ENCODE data around the gene CGREF1. TPM values are rescaled to one million over a fixed set of nuclear protein-coding genes. Genes with fewer than 3 reads are reported as not detected.

The CGREF1 gene
- total RNA-seq, 1 donor, result under 0.01 TPM

GRCh38 chr2:27096748-27097297 lies 22.1 kb downstream of the CGREF1 start:
- no peak for DNase-seq (ENCODE audit: low read depth)
- H3K4me3 ChIP-seq (ENCODE audit: low read depth, low read length), result no peak overlapping the region
- TF ChIP-seq, protein P1, sequence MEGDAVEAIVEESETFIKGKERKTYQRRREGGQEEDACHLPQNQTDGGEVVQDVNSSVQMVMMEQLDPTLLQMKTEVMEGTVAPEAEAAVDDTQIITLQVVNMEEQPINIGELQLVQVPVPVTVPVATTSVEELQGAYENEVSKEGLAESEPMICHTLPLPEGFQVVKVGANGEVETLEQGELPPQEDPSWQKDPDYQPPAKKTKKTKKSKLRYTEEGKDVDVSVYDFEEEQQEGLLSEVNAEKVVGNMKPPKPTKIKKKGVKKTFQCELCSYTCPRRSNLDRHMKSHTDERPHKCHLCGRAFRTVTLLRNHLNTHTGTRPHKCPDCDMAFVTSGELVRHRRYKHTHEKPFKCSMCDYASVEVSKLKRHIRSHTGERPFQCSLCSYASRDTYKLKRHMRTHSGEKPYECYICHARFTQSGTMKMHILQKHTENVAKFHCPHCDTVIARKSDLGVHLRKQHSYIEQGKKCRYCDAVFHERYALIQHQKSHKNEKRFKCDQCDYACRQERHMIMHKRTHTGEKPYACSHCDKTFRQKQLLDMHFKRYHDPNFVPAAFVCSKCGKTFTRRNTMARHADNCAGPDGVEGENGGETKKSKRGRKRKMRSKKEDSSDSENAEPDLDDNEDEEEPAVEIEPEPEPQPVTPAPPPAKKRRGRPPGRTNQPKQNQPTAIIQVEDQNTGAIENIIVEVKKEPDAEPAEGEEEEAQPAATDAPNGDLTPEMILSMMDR (IDR thresholded peaks at IDR 0.05; ENCODE audit: insufficient read depth, low read depth, low read length), result no peak

GRCh38 chr2:27095745-27096651 lies 22.9 kb downstream of the CGREF1 start:
- peak overlapping the region; percentile 20 for H3K4me3 ChIP-seq (ENCODE audit: low read depth, low read length)
- TF ChIP-seq, protein P1 (IDR thresholded peaks at IDR 0.05; ENCODE audit: insufficient read depth, low read depth, low read length), result no peak
- peak; percentile 51 for DNase-seq (ENCODE audit: low read depth)

DNA sequence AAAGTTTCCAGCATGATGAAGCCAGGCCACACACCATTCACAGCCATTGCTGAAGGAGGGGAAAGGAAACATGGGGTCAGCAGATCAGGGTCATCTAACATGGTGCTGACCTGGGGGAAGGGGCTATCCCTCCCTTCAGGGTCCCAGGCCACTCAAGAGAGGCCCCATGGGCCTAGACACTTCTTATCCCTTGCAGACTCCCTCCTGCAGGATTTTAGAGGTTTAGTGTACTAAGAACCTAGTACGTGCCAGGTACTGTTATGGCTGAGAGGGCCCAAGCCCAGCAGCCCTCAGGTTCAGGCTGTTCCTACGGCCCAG lies 23.5 kb downstream of the CGREF1 start:
- DNase-seq (ENCODE audit: low read depth), result no peak
- no peak overlapping the region for H3K4me3 ChIP-seq (ENCODE audit: low read depth, low read length)
- TF ChIP-seq, protein P1 (IDR thresholded peaks at IDR 0.05; ENCODE audit: insufficient read depth, low read depth, low read length), result no peak

- TF ChIP-seq, protein P1 (IDR thresholded peaks at IDR 0.05; ENCODE audit: insufficient read depth, low read depth, low read length), result no peak
- DNase-seq (ENCODE audit: low read depth), result no peak
- no peak overlapping the region for H3K4me3 ChIP-seq (ENCODE audit: low read depth, low read length)
These were observed 24.5 kb downstream of the CGREF1 start for GRCh38 chr2:27094353-27094984.

- H3K4me3 ChIP-seq (ENCODE audit: low read depth, low read length), result no peak overlapping the region
- TF ChIP-seq, protein P1 (IDR thresholded peaks at IDR 0.05; ENCODE audit: insufficient read depth, low read depth, low read length), result no peak
- DNase-seq (ENCODE audit: low read depth), result no peak
These were observed 25.2 kb downstream of the CGREF1 start for GRCh38 chr2:27093430-27094352.

DNA sequence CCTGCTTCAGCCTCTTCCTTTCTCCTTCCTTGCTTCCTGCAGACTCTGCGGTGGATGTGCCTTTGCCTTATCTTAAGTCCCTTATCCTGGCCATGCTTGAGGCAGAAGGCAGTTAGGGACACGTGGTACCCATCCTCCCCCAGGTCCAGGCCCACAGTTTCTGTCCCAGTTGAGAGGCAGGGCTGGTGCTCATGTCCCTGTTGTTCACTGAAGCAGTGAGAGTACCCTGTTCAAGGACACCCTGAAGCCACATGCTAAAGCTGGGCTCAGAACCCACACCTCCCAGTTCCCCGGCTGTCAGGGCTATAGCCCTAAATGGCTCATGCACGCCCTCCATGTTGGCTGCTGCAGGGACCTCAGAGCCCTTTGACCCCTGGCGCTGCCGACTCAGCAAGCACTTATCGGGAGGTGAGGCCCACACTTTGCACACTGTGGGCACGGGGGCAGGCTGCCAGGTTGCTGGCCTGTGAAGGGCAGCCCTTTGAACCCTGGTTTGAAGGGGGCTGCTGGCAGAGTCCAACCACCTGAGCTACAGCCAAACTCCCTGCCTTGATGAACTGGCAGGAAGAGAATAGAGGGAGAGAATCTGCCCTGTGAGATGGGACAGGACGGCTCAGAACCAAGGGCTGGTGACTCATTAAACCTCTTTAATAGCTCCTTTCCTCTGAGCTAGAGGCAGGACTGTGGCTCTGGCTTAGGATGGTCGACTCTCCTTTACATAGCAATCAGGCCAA lies 26.1 kb downstream of the CGREF1 start:
- DNase-seq (ENCODE audit: low read depth), result no peak
- TF ChIP-seq, protein P1 (IDR thresholded peaks at IDR 0.05; ENCODE audit: insufficient read depth, low read depth, low read length), result no peak
- H3K4me3 ChIP-seq (ENCODE audit: low read depth, low read length), result no peak overlapping the region

All from fibroblast of villous mesenchyme (primary cell).